Testis (tissue), 3 donors: Measurements from ENCODE around the gene PSORS1C1. TPM values are rescaled to one million over a fixed set of nuclear protein-coding genes. Genes with fewer than 3 reads are reported as not detected.

ENCODE experiments used
- DNase-seq: peaks from one replicate; pipeline ENCODE4 v3.0.0-alpha.2; 2019
- H3K27ac ChIP-seq, 2 donors: fragments of 200-600 bp; sonication (generic); one replicate each; pipeline ENCODE4 v1.5.1; 2019
- H3K27me3 ChIP-seq: fragments of 200-600 bp; sonication (generic); one replicate; pipeline ENCODE4 v1.5.1; 2019
- H3K36me3 ChIP-seq: fragments of 200-600 bp; sonication (generic); one replicate; pipeline ENCODE4 v1.5.1; 2017; ENCODE audit warnings: low read depth; ENCODE audit errors: missing control alignments
- H3K4me1 ChIP-seq: fragments of 200-600 bp; sonication (generic); one replicate; pipeline ENCODE4 v1.5.1; 2019
- H3K4me3 ChIP-seq, 2 donors: fragments of 200-600 bp; sonication (generic); one replicate each; pipeline ENCODE4 v1.5.1; 2017 to 2019
- H3K9me3 ChIP-seq: fragments of 200-600 bp; sonication (generic); one replicate; pipeline ENCODE4 v1.5.1; 2017
- CTCF ChIP-seq, 3 experiments: fragments of 450-650 bp in 2 of 3; fragments of 200-600 bp in 1 of 3; sonication (generic) in 1 of 3; IDR thresholded peaks; one replicate each; pipeline ENCODE4 v1.5.1; 2016 to 2019; ENCODE audit warnings: antibody characterized with exemption in 3 of 3, mild to moderate bottlenecking in 2 of 3, moderate library complexity in 1 of 3
- POLR2A ChIP-seq: fragments of 450-650 bp; IDR thresholded peaks from one replicate; pipeline ENCODE4 v1.6.1; 2017; ENCODE audit warnings: antibody characterized with exemption, mild to moderate bottlenecking, moderate library complexity
- WGBS, 2 donors: methylation state at CpG; one replicate each; pipeline ENCODE4 v1.1.5; 2018; 5-methylcytosine and 5-hydroxymethylcytosine counted together
- intact Hi-C: fragments of 100-400 bp; cut with DNase I; formaldehyde crosslinking; loops from one replicate; pipeline ENCODE4 v1.15.1; 2023; ENCODE audit warnings: low total_unique reads
- polyA plus RNA-seq: library from polyadenylated mRNA; stranded (reverse); fragments of 350-450 nt; fragmentation: Illumina TruSeq; extraction: RNeasy Lipid Tissue Mini Kit (QIAGEN cat#74804); gene quantifications from one replicate; pipeline ENCODE4 v1.2.3, GENCODE V29; 2014; ENCODE audit warnings: low read depth, low replicate concordance; ENCODE audit not compliant: insufficient read depth
- total RNA-seq, 2 donors: library from RNA; depleted of rRNA; stranded (reverse); fragments of >200 nt; gene quantifications; one replicate each; pipeline ENCODE4 v1.2.3, GENCODE V29; 2016

The PSORS1C1 gene
- total and polyA plus RNA-seq, 3 donors from 2014 or later, result 28.0 to 126 (median 32.7) TPM

- intact Hi-C loops, result no loop called here
- Histone ChIP-seq H3K27me3 (no peaks in the 10 kb centered on the region), H3K4me1 (no peaks in the 10 kb centered on the region), H3K36me3 (no peaks in the 10 kb centered on the region), H3K9me3 (no peaks in the 10 kb centered on the region), H3K4me3 (no peak overlapping the region), H3K27ac (no peak overlapping the region)
- no peak for DNase-seq
- TF ChIP-seq CTCF (IDR thresholded peaks at IDR 0.05) (no peak), POLR2A (no peak)
- 63 to 70% methylated on average over 13 to 16 of the region's 16 CpGs for WGBS, 2 donors
Measured at GRCh38 chr6:31171931-31172905, 57.6 kb downstream of the PSORS1C1 start.

GRCh38 chr6:31172973-31173384 lies 58.4 kb downstream of the PSORS1C1 start:
- H3K9me3 ChIP-seq, result no peaks in the 10 kb centered on the region
- WGBS, 2 donors, result 83 to 90% methylated on average over 5 of the region's 5 CpGs
- TF ChIP-seq POLR2A (no peak), CTCF (IDR thresholded peaks at IDR 0.05) (no peak)
- H3K27ac ChIP-seq, result no peak overlapping the region
- H3K36me3 ChIP-seq, result no peaks in the 10 kb centered on the region
- no peak for DNase-seq
- H3K27me3 ChIP-seq, result no peaks in the 10 kb centered on the region
- intact Hi-C loops, result no loop called here
- no peaks in the 10 kb centered on the region for H3K4me1 ChIP-seq
- no peak overlapping the region for H3K4me3 ChIP-seq

- Histone ChIP-seq H3K4me3 (no peak overlapping the region), H3K4me1 (no peaks in the 10 kb centered on the region), H3K27ac (no peak overlapping the region), H3K9me3 (no peaks in the 10 kb centered on the region), H3K27me3 (no peaks in the 10 kb centered on the region), H3K36me3 (no peaks in the 10 kb centered on the region)
- TF ChIP-seq CTCF (IDR thresholded peaks at IDR 0.05) (no peak), POLR2A (no peak)
- DNase-seq, result no peak
- WGBS, 2 donors, result 75 to 85% methylated on average over 2 to 3 of the region's 3 CpGs
- intact Hi-C loops, result no loop called here
Measured at GRCh38 chr6:31173406-31173805, 58.8 kb downstream of the PSORS1C1 start.

GRCh38 chr6:31174378-31174777 lies 59.8 kb downstream of the PSORS1C1 start:
- WGBS, 2 donors, result 79 to 95% methylated on average over 5 of the region's 5 CpGs
- no peak for DNase-seq
- H3K9me3 ChIP-seq, result no peaks in the 10 kb centered on the region
- H3K36me3 ChIP-seq, result no peaks in the 10 kb centered on the region
- no peaks in the 10 kb centered on the region for H3K27me3 ChIP-seq
- intact Hi-C loops, result no loop called here
- no peak overlapping the region for H3K27ac ChIP-seq
- TF ChIP-seq CTCF (IDR thresholded peaks at IDR 0.05) (no peak), POLR2A (no peak)
- no peaks in the 10 kb centered on the region for H3K4me1 ChIP-seq
- H3K4me3 ChIP-seq, result no peak overlapping the region
